Endothelial cell of hepatic sinusoid (primary cell): ENCODE results near the gene CBX4.
"Not testable (repeated sequence)": the region's sequence is repeated elsewhere in the genome, so short reads cannot be mapped to it uniquely, and the experiment has no call there.

Experiments
- in situ Hi-C: cut with HindIII; loops from 2 replicates; pipeline ENCODE4 v1.10.0; 2017; ENCODE audit warnings: low sequenced_read_pairs

Gene CBX4

GRCh38 chr17:79861413-79862216 lies 22.4 kb upstream of the CBX4 start:
- in situ Hi-C loops, result no loop called here

DNA sequence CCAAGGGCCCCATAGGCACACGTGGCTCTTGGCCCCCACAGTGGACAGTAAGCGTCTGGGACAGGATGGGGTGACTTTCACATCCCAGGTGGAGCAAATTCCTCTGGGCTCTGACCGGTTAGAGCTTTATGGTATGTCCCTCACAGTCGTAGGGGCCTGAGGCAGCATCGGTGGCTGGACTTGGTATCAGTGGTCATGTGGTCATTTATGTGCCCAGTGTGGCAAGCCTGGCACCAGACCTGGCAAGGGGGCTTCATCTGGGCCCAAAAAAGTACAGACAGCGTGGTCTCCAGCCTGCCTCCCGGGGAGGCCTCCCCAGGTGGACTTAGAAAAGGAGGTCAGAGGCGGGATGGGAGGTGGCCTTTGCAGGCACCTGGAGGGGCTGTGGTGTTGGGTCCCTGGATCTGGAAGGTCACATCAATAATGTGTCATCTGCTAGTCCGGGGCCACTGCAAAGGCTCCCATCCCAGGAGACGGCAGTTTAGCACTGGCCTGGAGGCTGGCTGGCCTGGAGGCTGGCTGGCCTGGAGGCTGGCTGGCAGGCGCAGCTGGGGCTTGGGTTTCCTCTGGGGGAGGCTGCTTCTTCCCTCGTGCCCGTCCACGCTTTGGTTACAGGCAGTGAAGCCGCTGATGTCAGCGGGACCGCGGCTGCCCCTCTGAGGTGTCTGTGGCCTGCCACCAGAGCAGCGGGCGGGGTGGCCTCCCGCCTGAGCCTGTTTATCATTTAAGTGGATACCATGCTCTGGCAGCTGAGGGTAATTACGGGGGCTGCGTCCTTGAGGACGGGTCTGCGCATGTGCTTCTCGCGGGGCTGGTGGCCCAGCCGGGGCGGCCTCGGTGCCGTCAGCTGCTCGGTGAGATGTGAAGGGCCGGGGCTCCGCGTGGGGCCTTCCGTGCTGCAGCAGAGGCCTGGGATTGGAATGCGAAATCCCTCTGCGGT lies 20.7 kb upstream of the CBX4 start:
- in situ Hi-C loops, result no loop called here

DNA sequence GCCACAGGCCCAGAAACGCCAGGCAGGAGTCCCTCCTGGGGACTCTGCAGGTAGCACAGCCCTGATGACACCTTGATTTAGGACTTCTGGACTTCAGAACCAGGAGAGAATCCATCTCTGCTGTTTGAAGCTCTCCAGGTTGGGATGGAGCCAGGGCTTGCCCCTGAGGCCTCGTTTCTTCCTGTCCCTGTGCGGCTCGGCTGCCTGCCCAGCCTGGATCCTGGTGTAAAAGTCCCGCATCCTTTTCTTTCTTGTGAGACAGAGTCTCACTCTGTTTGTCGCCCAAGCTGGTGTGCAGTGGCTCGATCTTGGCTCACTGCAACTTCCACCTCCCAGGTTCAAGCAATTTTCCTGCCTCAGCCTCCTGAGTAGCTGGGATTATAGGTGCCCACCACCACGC lies 17.9 kb upstream of the CBX4 start:
- in situ Hi-C loops, result no loop called here

DNA sequence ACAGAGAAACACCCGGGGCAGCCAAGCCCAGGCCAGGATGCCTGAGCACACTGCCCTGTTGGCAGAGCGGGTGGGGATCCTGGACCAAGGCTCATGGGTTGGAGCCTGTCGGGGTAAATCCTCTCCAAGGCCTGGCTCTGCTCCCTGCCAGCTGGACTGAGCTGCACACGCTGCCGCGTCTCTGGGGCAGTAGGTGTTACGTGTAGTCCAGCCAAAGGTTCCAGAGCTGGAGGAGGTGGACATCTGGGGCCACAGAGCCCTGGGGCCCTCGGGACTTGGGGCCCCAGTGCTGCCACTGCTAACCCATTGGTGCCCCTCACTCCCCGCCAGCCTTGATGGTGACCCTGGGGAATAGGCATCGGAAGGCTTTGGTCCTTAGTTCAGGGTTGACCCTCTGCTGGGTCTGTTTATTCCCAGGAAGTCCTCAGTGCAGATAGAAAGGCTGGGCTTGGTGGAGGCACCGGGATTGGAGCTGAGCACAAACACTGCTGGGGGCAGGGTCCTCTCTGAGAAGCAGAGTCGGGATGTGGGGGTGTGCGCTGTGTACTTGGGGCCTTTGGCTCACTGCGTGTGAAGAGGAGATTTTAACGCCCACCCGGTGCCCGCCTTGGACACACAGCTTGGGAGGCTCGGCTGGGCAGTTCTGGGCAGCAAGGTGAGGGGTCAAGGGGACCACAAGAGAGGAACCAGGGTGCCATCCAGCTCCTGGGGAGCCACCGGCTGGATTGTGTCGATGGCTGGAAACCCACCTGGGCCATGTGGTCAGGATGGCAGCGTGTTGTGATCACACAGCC lies 16.3 kb upstream of the CBX4 start:
- in situ Hi-C loops, result no loop called here

DNA sequence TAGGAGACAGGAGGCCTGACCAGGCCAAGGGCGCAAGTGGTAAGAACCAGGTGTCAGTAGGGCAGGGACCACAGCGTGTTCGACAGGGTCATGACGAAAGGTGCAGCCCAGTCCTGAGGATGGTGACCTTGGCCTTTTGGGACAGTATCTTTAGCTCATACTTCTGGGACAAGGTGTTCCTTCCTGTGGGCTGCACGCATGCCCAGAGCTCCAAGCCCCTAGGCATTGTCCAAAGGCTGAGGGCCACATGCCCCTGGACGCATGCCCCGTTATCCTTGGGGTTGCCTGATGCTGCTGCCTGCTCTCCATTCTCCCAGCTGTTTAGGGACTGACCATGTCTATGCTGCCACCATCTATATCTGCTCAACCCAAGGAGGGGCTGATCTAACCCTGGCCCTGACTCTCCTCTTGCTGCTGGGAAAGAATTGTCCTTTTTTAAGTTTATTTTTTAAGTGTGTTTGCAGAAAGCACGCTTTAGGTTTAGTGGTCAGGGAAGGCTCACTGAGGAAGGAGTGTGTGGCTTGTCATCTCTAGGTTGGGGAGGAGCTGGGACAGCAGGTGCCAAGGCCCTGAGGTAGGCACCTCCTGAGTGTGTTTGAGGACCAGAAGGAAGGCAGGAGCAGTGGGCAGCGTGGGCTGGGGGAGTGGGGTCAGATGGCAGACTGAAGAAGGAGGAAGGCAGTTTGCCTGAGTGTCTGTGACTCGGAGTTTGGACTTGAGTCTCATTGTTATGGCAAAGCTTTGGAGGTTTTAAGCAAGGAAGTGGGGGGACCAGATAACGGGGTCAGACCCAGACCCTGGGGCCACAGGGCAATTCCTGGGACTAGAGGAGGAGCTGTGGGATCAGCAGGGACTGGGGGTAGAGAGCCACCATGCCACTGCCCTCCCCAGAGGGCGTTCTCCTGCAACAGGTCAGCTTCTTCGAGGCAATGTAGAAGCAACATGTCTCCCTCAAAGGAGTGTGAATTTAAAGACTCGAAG lies 15.1 kb upstream of the CBX4 start:
- in situ Hi-C loops, result no loop called here

GRCh38 chr17:79853168-79853567 lies 13.9 kb upstream of the CBX4 start:
- in situ Hi-C loops, result not testable (repeated sequence)

- in situ Hi-C loops, result no loop called here
Measured at GRCh38 chr17:79852748-79853147, 13.5 kb upstream of the CBX4 start.

GRCh38 chr17:79851461-79851817 lies 12.2 kb upstream of the CBX4 start:
- in situ Hi-C loops, result no loop called here

DNA sequence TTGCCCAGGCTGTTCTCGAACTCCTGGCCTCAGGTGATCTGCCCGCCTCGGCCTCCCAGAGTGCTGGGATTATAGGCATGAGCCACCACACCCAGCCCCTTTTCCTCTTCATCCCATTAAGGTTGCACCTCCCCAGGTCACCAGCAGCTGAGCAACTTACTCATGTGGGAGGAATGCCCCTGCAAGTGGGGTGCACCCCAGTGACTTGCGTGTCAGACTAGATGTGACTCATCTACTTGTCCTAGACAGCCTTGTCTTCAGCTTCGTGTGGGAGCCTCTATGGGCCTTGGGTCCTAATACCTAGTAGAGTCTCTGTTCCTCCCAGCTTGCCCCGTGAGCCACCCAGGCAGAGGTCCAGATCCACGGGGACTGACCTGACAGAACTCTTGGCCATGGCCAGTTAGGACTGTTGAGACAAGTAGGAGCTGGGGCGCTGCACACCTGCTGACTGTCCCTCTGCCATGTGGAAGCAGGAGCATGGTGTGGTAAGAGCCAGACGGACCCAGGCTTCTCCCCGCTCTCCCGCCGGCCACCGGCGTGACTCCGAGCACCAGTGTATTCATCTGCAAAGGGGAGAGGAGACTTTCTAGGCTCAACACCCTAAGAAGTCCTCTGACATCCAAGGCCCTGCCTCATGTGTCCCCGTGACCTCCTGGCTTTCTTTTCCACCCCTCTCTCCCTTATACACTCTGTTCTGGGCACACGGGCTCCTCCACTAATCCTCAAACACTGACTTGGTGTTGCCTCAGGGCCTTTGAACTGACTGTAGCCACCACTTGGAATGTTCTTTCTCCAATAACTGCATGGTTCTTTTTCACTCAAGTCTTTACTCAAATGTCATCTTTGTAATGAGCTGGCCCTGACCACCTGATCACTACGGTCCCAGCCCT lies 11.6 kb upstream of the CBX4 start:
- in situ Hi-C loops, result no loop called here

DNA sequence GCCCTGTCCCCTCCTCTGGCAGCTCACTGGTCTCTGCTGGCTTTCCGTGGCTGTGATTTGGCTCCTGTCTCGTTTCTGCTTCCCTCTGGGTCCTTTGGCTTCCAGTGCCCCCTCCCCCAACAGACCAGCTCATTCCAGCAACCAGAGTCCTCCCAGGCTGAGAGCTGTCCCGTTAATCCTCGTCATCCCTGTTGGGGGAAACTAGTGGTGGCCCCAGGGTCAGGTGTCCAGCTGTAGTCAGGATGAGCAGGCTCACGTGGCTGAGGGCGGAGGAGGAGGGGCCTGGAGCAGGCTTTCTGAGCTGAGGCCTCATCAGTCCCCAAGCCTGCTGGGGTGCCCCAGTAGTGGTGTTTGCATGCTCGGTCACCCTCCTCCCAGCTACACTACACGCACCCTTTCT lies 10.7 kb upstream of the CBX4 start:
- in situ Hi-C loops, result no loop called here

GRCh38 chr17:79848370-79848766 lies 9.1 kb upstream of the CBX4 start:
- in situ Hi-C loops, result no loop called here

GRCh38 chr17:79847698-79848369 lies 8.6 kb upstream of the CBX4 start:
- in situ Hi-C loops, result no loop called here

- in situ Hi-C loops, result no loop called here
Measured at GRCh38 chr17:79845601-79845949, 6.3 kb upstream of the CBX4 start.

DNA sequence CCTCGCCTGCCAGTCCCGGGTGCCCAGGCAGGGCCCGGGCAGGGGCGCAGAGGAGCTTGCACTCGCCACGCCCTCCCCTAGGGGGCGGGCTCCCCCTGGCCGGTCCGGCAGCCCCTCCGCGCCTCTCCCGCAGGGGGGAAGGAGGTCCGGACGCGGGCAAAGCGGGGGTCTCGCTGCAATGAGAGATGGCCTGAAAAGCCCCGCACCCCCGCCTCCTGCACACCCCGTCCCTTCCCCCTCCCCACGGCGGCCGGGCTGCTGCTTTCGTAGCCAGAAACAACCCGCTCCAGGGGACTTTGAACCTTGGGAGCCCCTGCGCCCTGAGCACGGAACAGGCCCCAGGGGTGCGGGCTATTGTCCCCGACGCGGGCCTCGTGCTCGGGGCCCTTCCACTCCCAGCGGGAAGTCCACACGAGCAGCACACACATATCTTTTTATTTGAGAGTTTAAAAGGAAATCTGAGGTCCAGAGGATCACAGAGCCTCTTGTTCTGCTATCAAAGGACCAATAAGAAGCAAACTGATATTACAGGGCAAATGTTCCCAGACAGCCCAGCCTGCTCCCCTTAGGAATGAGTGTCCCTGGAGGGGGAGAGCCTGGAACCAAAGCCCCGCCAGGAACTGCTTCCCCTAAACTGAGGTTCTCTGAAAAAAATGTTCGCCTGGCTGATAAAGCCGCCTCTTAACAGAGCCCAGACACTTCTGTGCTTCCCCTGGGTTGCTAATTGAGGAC lies 5.8 kb upstream of the CBX4 start:
- in situ Hi-C loops, result no loop called here

DNA sequence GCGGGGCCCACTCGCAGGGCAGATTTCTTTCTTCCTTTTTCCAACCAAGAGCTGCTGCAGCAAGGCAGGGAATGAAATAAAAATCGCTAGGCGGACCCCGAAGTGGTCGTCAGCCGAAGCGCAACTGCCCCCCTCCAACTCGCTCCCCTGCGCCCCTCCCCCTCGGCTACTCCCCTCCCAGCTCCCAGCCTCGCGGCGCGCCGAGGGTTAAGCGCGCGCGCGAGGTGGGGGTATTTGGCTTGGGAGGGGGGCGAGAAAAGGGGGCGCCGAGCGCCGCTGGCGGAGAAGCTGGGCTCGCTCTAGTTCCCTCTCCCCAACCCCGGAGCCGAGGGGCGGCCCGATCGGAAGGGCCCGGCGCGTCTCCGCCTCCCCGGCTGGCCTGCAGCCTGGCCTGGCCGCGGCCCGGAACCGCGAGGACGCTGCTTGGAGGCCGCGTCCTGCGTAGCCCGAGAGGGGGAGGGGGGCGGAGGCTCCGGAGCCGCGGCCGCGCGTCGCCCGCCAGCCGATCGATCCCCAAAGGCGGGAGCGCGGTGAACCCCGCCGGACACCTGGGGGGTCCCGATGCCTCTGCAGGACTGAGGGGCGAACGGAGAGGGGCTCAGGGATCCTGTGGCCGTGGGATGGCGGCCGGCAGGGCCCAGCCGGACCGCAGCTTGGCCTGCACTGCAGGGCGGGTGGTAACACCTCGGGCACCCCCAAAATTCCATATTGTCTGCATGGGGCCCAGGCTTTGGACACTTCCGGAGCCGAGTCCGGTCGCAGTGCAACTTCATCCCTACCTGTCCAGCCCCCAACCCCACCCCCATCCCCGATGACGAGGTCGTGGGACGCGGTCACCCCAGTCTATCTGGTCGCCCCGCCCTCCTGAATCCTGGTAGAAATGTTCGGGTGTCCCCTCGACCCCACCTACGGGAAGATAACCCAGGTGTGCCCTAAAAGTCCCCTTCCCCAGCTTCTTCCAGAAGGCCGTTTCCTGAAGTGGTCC lies 4.9 kb upstream of the CBX4 start:
- in situ Hi-C loops, result no loop called here

GRCh38 chr17:79843474-79843815 lies 4.2 kb upstream of the CBX4 start:
- in situ Hi-C loops, result no loop called here
